ENCODE measurements around the gene HTRA1. TPM values are rescaled to one million over a fixed set of nuclear protein-coding genes. Genes with fewer than 3 reads are reported as not detected.

HTRA1 gene
- total and polyA plus RNA-seq, 2 of the 4 experiments (the other 2 are of a cell fraction), result 28.5 to 108 TPM

- Histone ChIP-seq H3K18ac (ENCODE audit: low read depth, low read length) (no peak overlapping the region), H2AK9ac (replicated peaks; ENCODE audit: low read depth, low read length, poor library complexity) (no peak overlapping the region), H2BK120ac (ENCODE audit: low read depth, low read length) (peak overlapping the region; percentile 26; the same call in 1 of the 2 replicates), H3K23ac (ENCODE audit: low read depth, low read length) (no peak overlapping the region), H4K91ac (ENCODE audit: insufficient read depth, low read depth, low read length) (peak overlapping the region; percentile 16; the same call in 1 of the 2 replicates), H3K4me1 (ENCODE audit: control insufficient read depth, insufficient read depth, low read length) (peaks cover 30% of the 10 kb centered on the region), H2BK5ac (ENCODE audit: low read depth, low read length, poor library complexity, severe bottlenecking) (no peak overlapping the region), H3K27me3 (ENCODE audit: control insufficient read depth, insufficient read depth, low read length) (no peaks in the 10 kb centered on the region), H3K9ac (ENCODE audit: low read depth, low read length) (no peak overlapping the region), H2BK15ac (ENCODE audit: low read depth, low read length) (peak overlapping the region; percentile 42; the same call in 1 of the 3 replicates), H2BK20ac (ENCODE audit: low read depth, low read length) (peak overlapping the region; percentile 6; the same call in 1 of the 2 replicates), H4K20me1 (ENCODE audit: insufficient read depth, low read length) (peaks cover 12% of the 10 kb centered on the region; the same call in 1 of the 2 replicates), H3K4ac (ENCODE audit: low read depth, low read length) (peak overlapping the region; percentile 22; the same call in 1 of the 2 replicates), H3K9me1 (ENCODE audit: insufficient read depth, low read length) (peaks cover 25% of the 10 kb centered on the region), H3K14ac (replicated peaks; ENCODE audit: low read depth, low read length) (0 out of 2 replicates have a peak overlapping the region, but pooled peaks have one; percentile 33), H3K4me3 (ENCODE audit: insufficient read depth, low read depth, low read length) (no peak overlapping the region), H2AFZ (replicated peaks; ENCODE audit: low read length, poor library complexity) (no peak overlapping the region), H3K4me2 (ENCODE audit: low read depth, low read length) (no peak overlapping the region), H3K9me3 (ENCODE audit: control insufficient read depth, insufficient read depth, low read length) (no peaks in the 10 kb centered on the region), H4K8ac (ENCODE audit: low read depth in 2 of 2, low read length in 2 of 2) (no peak overlapping the region), H3K56ac (ENCODE audit: extremely low read depth, insufficient read depth, low read length) (no peak overlapping the region), H3K27ac (ENCODE audit: insufficient read depth, low read length) (no peak overlapping the region), H4K5ac (ENCODE audit: low read depth, low read length) (no peak overlapping the region), H2AK5ac (ENCODE audit: low read depth, low read length) (peak overlapping the region; percentile 25; the same call in 1 of the 2 replicates), H3K36me3 (ENCODE audit: control insufficient read depth, insufficient read depth, low read length) (no peaks in the 10 kb centered on the region), H3K79me1 (ENCODE audit: low read depth in 1 of 2, low read length in 2 of 2) (peaks cover 9 to 42% of the 10 kb centered on the region in 2 experiments; a peak in 3 of 4 replicates)
- ATAC-seq (ENCODE audit: low read depth) (no peak), DNase-seq (peak; percentile 56)
- intact Hi-C loops (cut with micrococcal nuclease), result no loop called here
- in situ Hi-C loops (cut with MboI; ENCODE audit: low sequenced_read_pairs), result no loop called here
- POLR2A ChIA-PET (ENCODE audit: unreplicated experiment), result no interaction called here
- no TSS peak for BruUV-seq (replicated peaks)
- CTCF ChIA-PET, result interaction anchor here (1.5 kb wide), 1 partner anchor 94 kb away, joined by 3 read pairs; no protein-coding TSS in a partner anchor
- dilution Hi-C loops (cut with HindIII; ENCODE audit: low sequenced_read_pairs, unreplicated experiment), result no loop called here
- WGBS, 2 experiments (ENCODE audit: extremely low coverage in 2 of 2, insufficient read length in 1 of 2), result no CpG with 5 or more reads among the region's 4 CpGs
- TF ChIP-seq SMC3 (IDR thresholded peaks at IDR 0.05; ENCODE audit: low read depth, low read length), result no peak
- TF ChIP-seq FOS (IDR thresholded peaks at IDR 0.05; ENCODE audit: low read depth, low read length), result no peak
- TF ChIP-seq ELK1 (IDR thresholded peaks at IDR 0.05; ENCODE audit: borderline replicate concordance, low read depth, low read length), result no peak
- TF ChIP-seq MXI1 (IDR thresholded peaks at IDR 0.05; ENCODE audit: borderline replicate concordance, low read depth, low read length), result no peak
- TF ChIP-seq RAD21 (IDR thresholded peaks at IDR 0.05; ENCODE audit: low read length), result no peak
- no peak for TF ChIP-seq BHLHE40 (IDR thresholded peaks at IDR 0.05; ENCODE audit: low read depth, low read length)
- no peak for TF ChIP-seq CEBPB (IDR thresholded peaks at IDR 0.05; ENCODE audit: low read depth, low read length)
- TF ChIP-seq RCOR1 (IDR thresholded peaks at IDR 0.05; ENCODE audit: insufficient replicate concordance, low read length), result no peak
- TF ChIP-seq, protein P1, sequence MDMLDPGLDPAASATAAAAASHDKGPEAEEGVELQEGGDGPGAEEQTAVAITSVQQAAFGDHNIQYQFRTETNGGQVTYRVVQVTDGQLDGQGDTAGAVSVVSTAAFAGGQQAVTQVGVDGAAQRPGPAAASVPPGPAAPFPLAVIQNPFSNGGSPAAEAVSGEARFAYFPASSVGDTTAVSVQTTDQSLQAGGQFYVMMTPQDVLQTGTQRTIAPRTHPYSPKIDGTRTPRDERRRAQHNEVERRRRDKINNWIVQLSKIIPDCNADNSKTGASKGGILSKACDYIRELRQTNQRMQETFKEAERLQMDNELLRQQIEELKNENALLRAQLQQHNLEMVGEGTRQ (IDR thresholded peaks at IDR 0.05; ENCODE audit: low read depth, low read length), result no peak
- TF ChIP-seq NFE2L2 (IDR thresholded peaks at IDR 0.05; ENCODE audit: low read depth, low read length), result no peak
Observed at GRCh38 chr10:122471531-122472177, 10.3 kb downstream of the HTRA1 start.

Data from IMR-90 (cell line).